C4-2B (cell line): ENCODE results near the gene KCNK7.
A peak's percentile ranks its signal among the peaks of the same experiment; 100 is the strongest.
"Not testable (repeated sequence)": the region's sequence is repeated elsewhere in the genome, so short reads cannot be mapped to it uniquely, and the experiment has no call there.

Experiments used
- H3K27ac ChIP-seq: fragments of 450-650 bp; 2 replicates; pipeline ENCODE4 v1.5.1; 2017
- CTCF ChIP-seq: fragments of 450-650 bp; conservative IDR thresholded peaks from 2 replicates; pipeline ENCODE4 v1.5.1; 2017; ENCODE audit warnings: mild to moderate bottlenecking
- ZFX ChIP-seq: fragments of 450-650 bp; IDR thresholded peaks from 2 replicates; pipeline ENCODE4 v1.6.1; 2017

Gene KCNK7

DNA sequence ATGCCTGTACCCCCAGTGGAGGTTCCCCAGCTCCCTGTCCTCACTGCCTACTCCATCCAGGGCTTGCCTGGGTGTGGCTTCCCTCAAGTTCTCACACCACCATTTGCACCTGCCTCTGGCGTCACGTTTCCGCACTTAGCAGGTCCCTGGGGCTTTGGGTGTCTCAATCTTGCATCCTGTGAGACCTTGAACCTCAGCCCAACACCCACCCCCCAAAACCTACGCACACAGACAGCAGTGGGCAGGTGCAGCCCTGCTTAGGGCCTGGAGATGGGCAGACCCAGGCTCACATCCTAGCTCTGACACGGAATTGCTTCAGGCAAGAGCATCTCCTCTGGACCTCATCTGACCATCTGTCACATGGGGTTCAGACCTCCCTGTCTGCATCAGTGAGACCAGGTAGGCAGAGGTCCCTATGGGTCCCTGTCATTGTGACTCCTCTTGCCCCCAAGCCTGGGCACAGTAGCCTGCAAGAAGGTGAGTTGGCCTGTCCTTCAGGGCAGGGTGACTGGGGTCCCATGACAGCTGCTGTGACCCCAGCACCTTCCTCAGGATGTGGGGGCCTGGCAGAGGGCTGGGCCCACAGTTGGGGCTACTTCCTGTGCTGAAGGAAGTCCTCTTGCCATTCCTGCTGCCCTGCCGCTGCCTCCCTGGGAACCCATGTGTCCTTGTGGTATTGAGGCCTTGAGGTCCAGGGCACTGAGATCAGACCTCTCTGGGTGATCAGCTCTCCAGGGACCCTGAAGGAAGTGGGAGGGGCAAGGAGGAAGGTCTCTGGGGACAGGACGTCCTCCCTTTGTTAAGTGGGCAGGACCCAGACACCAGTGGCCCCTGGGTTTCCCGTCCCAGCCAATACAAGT lies 44.3 kb upstream of the KCNK7 start:
- TF ChIP-seq ZFX (no peak), CTCF (no peak)
- no peak overlapping the region for H3K27ac ChIP-seq

GRCh38 chr11:65639228-65639597 lies 43.6 kb upstream of the KCNK7 start:
- H3K27ac ChIP-seq = not testable (repeated sequence)

DNA sequence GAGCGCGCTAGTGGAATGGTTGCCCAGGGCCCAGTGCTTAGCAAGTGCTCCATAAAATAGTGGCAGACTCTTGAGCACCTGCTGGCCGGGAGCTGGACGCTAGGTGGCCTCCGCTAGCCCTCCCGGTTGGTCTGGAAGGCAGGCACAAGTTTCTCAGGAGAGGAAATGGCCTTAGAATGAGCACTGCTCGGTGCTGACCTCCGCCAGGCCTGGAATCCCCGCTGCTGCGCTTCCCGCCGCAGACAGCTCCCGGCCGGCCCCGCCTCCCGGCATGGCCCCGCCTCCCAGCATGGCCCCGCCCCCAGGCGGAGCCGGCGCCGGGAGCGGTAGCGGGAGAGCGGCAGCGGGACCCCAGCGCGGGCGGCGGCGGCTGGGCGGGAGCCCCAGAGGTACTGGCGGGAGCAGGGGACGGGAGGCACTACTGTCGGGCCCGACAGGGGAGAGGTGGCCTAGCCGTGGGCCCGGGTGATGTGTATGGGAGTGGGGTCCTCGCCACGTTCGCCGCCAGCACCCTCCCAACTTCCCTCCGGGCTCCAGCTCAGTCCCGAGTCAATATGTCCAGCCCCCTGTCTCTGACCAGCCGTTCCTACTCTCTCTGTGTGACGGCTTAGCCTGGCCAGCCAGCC lies 42.3 kb upstream of the KCNK7 start, which contains the start of gene SIPA1:
TSS of gene SIPA1 (plus strand) at position 308 of the 626 bp plus-strand sequence. CDS start 2,821 bp downstream, outside the sequence.
- peak within 1 kb of the TSS; percentile 38 for H3K27ac ChIP-seq

GRCh38 chr11:65637032-65637557 lies 41.5 kb upstream of the KCNK7 start:
- TF ChIP-seq ZFX = 0 out of 2 replicates have a peak, but pooled peaks have one; percentile 26
- no peak for TF ChIP-seq CTCF
- peak overlapping the region; percentile 38 for H3K27ac ChIP-seq

More for the DNA sequence above, 42.3 kb upstream of the KCNK7 start, which contains the start of gene SIPA1:
- no peak; the same call in 1 of the 2 replicates for TF ChIP-seq CTCF
- TF ChIP-seq ZFX = no peak

DNA sequence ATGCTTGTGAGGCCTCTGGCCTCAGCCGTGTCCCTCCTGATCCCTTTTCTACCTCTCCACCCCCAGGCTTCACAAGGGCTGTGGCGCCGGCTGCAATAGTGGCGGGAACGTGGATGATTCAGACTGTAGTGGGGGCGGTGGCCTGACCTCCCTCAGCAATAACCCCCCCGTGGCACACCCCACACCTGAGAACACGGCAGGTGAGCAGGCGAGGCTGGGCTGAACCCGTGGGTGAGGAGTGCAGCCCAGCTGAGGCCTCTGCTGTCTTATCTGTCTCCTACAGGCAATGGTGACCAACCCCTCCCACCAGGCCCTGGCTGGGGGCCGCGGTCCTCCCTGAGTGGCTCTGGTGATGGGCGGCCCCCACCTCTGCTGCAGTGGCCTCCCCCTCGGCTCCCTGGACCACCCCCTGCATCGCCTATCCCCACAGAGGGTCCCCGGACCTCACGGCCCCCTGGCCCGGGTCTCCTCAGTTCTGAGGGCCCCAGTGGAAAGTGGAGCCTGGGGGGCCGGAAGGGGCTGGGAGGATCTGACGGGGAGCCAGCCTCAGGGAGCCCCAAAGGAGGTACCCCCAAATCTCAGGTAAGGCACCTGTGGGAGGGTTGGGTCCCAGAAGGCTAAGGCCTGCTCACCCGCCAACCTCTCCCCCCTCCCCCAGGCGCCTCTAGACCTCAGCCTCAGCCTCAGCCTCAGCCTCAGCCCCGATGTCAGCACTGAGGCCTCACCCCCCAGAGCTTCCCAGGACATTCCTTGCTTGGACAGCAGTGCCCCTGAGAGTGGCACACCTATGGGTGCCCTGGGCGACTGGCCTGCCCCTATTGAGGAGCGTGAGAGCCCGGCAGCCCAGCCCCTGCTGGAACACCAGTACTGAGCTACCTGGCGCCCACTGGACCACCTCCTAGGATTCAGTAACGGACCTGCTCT lies 40.8 kb upstream of the KCNK7 start:
- TF ChIP-seq CTCF (no peak), ZFX (no peak)
- peak overlapping the region; percentile 38 for H3K27ac ChIP-seq

- H3K27ac ChIP-seq = no peak overlapping the region
- no peak for TF ChIP-seq ZFX
- no peak for TF ChIP-seq CTCF
Observed at GRCh38 chr11:65634905-65635731, 39.5 kb upstream of the KCNK7 start.

- TF ChIP-seq CTCF (no peak), ZFX (no peak)
- H3K27ac ChIP-seq = no peak overlapping the region
Observed at GRCh38 chr11:65634440-65634839, 38.8 kb upstream of the KCNK7 start.
